Raji (cell line): ENCODE results near the gene SOX5.

ENCODE experiments used
- POLR2A ChIP-seq: IDR thresholded peaks from 2 replicates; pipeline ENCODE4 v1.6.1; 2011; ENCODE audit warnings: low read depth, low read length, control low read depth; ENCODE audit not compliant: insufficient read depth

SOX5 gene

DNA sequence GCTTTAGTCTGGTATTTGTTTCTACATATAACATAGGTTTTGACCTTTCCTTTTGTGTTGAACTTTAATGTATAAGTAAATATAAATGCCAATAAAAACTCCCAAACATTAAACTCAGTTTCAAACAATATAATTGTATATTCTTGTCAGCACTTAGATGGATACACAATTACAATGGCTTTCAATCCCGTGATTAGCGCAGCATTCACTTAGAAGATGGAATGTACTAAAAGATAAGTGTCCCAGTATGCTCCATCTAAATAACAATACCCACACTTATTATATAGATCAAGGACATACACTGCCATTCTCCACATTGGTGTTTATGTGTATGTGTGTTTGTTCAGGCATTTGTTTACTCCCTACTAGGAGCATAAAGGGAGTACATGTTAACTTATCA is 193.1 kb downstream of the SOX5 start:
- TF ChIP-seq POLR2A, result no peak

DNA sequence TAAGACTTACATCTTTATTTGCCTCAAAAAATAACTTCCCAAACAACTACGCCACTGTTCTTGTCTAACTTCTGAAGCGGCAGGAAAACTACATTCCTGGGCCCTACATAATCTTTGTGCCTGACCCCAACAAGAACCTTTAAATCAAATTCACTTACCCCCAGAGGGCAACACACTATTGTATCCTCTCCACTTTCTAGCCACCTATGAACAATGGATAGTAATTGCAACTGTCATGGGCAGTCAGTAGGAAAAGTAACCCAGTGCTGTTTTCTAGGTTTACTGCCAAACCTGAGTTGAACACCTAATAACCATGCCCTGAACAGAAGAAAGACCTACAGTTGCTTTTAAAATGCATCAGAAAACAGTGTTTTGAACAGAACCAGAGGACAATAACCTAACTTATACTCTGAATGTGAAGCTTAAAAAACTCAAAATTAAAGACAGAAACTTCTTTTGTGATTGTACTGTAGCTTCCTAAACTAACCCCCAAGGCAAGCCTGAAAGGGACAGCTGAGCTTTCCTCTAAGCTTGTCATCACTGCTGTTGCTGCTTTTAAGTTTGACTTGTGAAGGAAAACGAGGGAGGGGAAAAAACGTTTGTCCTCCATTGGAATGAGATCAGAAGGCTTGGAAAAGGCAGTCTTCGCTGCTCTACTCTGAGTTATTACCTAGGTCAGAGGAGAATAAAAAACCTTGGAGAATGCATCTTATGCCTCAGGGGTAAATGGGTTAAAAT is 195.7 kb downstream of the SOX5 start:
- no peak for TF ChIP-seq POLR2A

GRCh38 chr12:23752245-23752644 is 197.2 kb downstream of the SOX5 start:
- no peak for TF ChIP-seq POLR2A

GRCh38 chr12:23751641-23752040 is 197.8 kb downstream of the SOX5 start:
- no peak for TF ChIP-seq POLR2A

DNA sequence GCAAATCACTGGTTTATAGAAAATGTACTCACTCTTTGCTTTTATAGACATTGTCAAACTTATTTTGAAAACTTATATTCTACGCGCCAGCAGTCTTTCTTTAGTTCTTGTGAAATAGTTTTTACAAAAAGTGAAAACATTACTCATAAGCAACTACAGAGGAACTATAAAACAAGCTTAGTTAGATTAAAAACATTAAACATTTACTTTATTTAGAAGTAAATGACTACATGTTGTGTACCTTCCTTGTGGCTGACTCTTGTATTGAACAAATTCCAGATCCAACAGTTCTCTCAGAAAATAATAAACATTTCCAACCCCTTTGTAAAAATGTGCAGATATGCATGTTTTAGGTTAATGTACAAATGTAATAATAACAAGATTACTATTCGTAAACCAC is 198.5 kb downstream of the SOX5 start:
- no peak for TF ChIP-seq POLR2A

- no peak for TF ChIP-seq POLR2A
Measured at GRCh38 chr12:23744696-23745095, 204.8 kb downstream of the SOX5 start.

DNA sequence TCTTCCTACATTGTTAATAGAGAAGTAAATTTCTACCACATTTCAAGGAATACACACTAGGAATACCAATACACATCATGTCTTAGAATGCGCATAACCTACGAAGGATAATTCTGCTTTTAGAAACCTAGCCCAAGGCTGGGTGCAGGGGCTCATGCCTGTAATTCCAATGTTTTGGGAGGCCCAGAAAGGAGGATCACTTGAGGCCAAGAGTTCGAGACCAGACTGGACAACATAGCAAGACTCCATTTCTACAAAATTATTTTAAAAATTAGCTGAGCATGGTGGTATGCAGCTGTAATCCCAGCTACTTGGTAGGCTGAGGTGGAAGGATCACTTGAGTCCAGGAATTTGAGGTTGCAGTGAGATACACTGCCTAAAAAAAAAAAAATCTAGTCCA is 206.9 kb downstream of the SOX5 start:
- TF ChIP-seq POLR2A, result no peak

GRCh38 chr12:23731493-23731892 is 218.0 kb downstream of the SOX5 start:
- TF ChIP-seq POLR2A, result no peak

- TF ChIP-seq POLR2A, result no peak
Measured at GRCh38 chr12:23731035-23731434, 218.4 kb downstream of the SOX5 start.

DNA sequence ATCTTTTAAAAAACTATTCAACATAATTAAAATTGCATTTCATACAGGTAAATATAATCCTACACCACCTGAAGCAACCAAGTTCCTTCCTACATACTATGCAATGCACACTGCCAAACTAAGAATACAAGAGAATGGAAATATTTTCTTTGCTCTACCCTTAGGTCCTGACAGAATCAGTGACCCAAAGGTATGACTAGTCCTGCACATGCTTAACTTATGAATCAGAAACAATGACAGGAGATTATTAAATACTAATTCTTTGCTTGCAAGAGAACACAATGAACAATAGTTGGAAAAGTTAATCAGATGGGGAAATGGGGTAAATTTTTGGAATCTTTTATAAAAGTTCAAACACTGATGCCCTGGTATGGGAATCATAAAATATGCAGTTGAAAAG is 220.1 kb downstream of the SOX5 start:
- TF ChIP-seq POLR2A, result no peak

DNA sequence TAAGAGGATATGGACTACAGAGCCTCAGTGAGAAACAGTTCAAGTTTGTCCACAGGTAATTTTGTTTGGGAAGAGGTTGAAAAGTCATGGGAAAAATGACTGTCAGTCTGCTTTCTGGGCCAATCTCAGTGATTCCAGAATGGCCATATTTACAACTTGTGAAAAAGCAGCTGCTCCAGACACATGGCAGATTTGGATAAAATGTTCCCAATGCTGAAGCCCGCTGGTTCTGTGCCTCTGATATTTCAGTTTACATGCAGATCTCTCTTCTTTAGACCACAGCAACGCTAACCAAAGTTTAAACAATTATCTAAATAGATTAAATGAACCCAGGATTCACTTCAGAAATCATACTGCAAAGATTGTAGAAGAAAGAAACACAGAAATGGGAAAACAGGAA is 222.8 kb downstream of the SOX5 start:
- no peak for TF ChIP-seq POLR2A

- TF ChIP-seq POLR2A, result no peak
Measured at GRCh38 chr12:23722655-23723054, 226.8 kb downstream of the SOX5 start.

DNA sequence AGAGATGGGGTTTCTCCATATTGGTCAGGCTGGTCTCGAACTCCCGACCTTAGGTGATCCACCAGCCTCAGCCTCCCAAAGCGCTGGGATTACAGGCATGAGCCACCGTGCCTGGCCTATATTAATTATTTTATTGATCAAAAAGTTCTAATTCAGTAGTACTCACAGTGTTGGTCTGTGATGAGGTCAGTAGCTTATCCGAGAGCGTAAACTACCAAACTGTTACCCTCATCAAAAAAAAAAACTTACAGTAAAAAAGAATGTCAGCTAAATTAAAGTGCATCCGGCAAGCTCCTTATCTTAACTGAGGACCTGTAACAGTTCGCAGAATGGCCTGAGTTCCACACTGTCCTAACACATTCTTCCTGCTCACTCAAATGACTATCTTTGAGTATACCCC is 228.2 kb downstream of the SOX5 start:
- TF ChIP-seq POLR2A, result no peak

DNA sequence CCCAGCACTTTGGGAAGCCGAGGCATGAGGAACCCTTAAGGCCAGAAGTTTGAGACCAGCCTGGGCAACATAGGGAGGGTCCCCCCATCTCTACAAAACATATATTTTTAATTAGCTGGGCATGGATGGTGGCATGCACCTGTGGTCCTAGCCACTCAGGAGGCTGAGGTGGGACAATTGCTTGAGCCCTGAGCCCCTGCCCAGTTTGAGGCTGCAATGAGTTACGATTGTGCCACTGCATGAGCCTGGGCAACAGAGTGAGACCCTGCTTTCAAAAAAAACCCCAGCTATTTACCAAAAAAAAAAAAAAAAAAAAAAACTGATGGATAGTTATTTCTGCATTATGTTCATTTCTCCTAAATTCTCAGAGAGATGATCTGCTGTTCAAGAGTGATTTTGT is 230.0 kb downstream of the SOX5 start:
- no peak for TF ChIP-seq POLR2A

- TF ChIP-seq POLR2A, result no peak
Measured at GRCh38 chr12:23708185-23708837, 241.2 kb downstream of the SOX5 start.

- no peak for TF ChIP-seq POLR2A
Measured at GRCh38 chr12:23707270-23707669, 242.2 kb downstream of the SOX5 start.
